A673 (cell line): ENCODE data around the gene MAP3K7CL. TPM values are rescaled to one million over a fixed set of nuclear protein-coding genes. Genes with fewer than 3 reads are reported as not detected.

Experiments used
- BruUV-seq: library from RNA; stranded (reverse); fragments of 400-500 nt; replicated peaks from 2 replicates; lab custom pipeline; 2021; lab: Mats Ljungman, UMichigan
- CTCF ChIA-PET: fragments of 300-600 bp; sonication (Branson Sonifier 250); formaldehyde crosslinking; loops from one replicate; lab custom pipeline; 2022; ENCODE audit warnings: antibody characterized with exemption; lab: Charles Lee
- POLR2A ChIA-PET: fragments of 300-600 bp; sonication (Branson Sonifier 250); formaldehyde crosslinking; loops from one replicate; lab custom pipeline; 2022; ENCODE audit warnings: antibody characterized with exemption; ENCODE audit not compliant: low non-redundant PET; lab: Charles Lee
- DNase-seq: peaks from one replicate; pipeline ENCODE4 v3.0.0-alpha.2; 2015; ENCODE audit warnings: low spot score
- H3K27ac ChIP-seq: fragments of 200-600 bp; sonication (generic); 2 replicates; pipeline ENCODE4 v1.5.1; 2016; ENCODE audit warnings: mixed run types, low read depth, mild to moderate bottlenecking, mixed read lengths, antibody characterized with exemption, low read length; ENCODE audit not compliant: poor library complexity, severe bottlenecking
- H3K27me3 ChIP-seq: fragments of 200-600 bp; sonication (generic); replicated peaks from 2 replicates; pipeline ENCODE4 v1.6.1; 2017; ENCODE audit warnings: mixed run types, low read depth, mild to moderate bottlenecking, mixed read lengths, antibody characterized with exemption, low read length; ENCODE audit not compliant: insufficient read depth, poor library complexity
- H3K36me3 ChIP-seq: fragments of 200-600 bp; sonication (generic); 2 replicates; pipeline ENCODE4 v1.6.1; 2016; ENCODE audit warnings: mixed run types, mild to moderate bottlenecking, mixed read lengths, antibody characterized with exemption, low read length; ENCODE audit not compliant: insufficient read depth, poor library complexity, severe bottlenecking
- H3K4me1 ChIP-seq: fragments of 200-600 bp; sonication (generic); 2 replicates; pipeline ENCODE4 v1.6.1; 2017; ENCODE audit warnings: mixed run types, mild to moderate bottlenecking, mixed read lengths, antibody characterized with exemption, low read length; ENCODE audit not compliant: insufficient read depth, poor library complexity, severe bottlenecking
- H3K4me3 ChIP-seq: fragments of 200-600 bp; sonication (generic); 2 replicates; pipeline ENCODE4 v1.5.1; 2016; ENCODE audit warnings: low read depth, mixed run types, mild to moderate bottlenecking, mixed read lengths, low read length; ENCODE audit not compliant: poor library complexity, severe bottlenecking
- H3K9me3 ChIP-seq: fragments of 200-600 bp; sonication (generic); 2 replicates; pipeline ENCODE4 v1.6.1; 2016; ENCODE audit warnings: mixed run types, low read depth, mild to moderate bottlenecking, mixed read lengths, antibody characterized with exemption, low read length; ENCODE audit not compliant: poor library complexity, severe bottlenecking
- CTCF ChIP-seq: fragments of 300-800, 200-600 bp; sonication (generic); conservative IDR thresholded peaks from 2 replicates; pipeline ENCODE4 v1.5.1; 2017; ENCODE audit warnings: low read depth, mild to moderate bottlenecking, antibody characterized with exemption, low read length, moderate library complexity, mixed read lengths
- EZH2 ChIP-seq: fragments of 200-600 bp; sonication (generic); IDR thresholded peaks from 2 replicates; pipeline ENCODE4 v1.6.1; 2017; ENCODE audit warnings: borderline replicate concordance, low read depth, mild to moderate bottlenecking, mixed read lengths, antibody characterized with exemption, low read length; ENCODE audit not compliant: poor library complexity, severe bottlenecking
- intact Hi-C: fragments of 100-400 bp; cut with micrococcal nuclease; formaldehyde crosslinking; loops from one replicate; pipeline ENCODE4 v1.10.0; 2022; ENCODE audit not compliant: unreplicated experiment
- total RNA-seq: library from RNA; stranded (reverse); gene quantifications from 2 replicates; pipeline ENCODE4 v1.2.3, GENCODE V29; 2021

MAP3K7CL gene
- total RNA-seq, 1 experiment from 2014 or later: 2.2 TPM

DNA sequence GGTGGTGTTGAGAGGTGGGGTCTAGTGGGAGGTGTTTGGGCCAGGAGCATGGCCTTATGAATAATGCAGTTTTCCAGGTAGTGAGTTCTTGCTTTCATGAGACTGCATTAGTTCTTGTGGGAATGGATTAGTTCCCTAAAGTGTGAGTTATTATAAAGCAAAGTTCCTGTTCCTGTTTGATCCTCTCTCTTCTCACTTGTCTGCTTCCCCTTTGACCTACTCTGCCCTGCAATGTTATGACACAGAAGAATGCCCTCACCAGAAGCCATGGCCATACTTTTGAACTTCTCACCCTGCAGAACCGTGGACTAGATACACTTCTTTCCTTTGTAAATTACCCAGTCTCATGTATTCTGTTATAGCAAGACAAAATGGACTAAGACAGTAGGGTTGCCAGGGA is 53.6 kb downstream of the MAP3K7CL start:
- CTCF ChIA-PET: no interaction called here
- DNase-seq: no peak

GRCh38 chr21:29185172-29185571 is 54.7 kb downstream of the MAP3K7CL start:
- BruUV-seq: no TSS peak
- H3K4me1 ChIP-seq: peaks cover 8% of the 10 kb centered on the region
- no peak overlapping the region for H3K4me3 ChIP-seq
- no peak overlapping the region for H3K27ac ChIP-seq
- no peaks in the 10 kb centered on the region for H3K27me3 ChIP-seq
- no peaks in the 10 kb centered on the region for H3K9me3 ChIP-seq
- no peaks in the 10 kb centered on the region for H3K36me3 ChIP-seq
- TF ChIP-seq EZH2 (no peak), CTCF (no peak)
- CTCF ChIA-PET: no interaction called here
- POLR2A ChIA-PET: no interaction called here
- no peak for DNase-seq
- intact Hi-C loops: no loop called here

More for the DNA sequence above, 53.6 kb downstream of the MAP3K7CL start:
- Histone ChIP-seq H3K4me1 (peaks cover 8% of the 10 kb centered on the region), H3K9me3 (no peaks in the 10 kb centered on the region), H3K36me3 (no peaks in the 10 kb centered on the region), H3K27ac (no peak overlapping the region), H3K4me3 (no peak overlapping the region), H3K27me3 (no peaks in the 10 kb centered on the region)
- POLR2A ChIA-PET: no interaction called here
- intact Hi-C loops: no loop called here
- no peak for TF ChIP-seq EZH2
- TF ChIP-seq CTCF: no peak
- BruUV-seq: no TSS peak

- Histone ChIP-seq H3K9me3 (no peaks in the 10 kb centered on the region), H3K4me1 (peaks cover 8% of the 10 kb centered on the region), H3K4me3 (no peak overlapping the region), H3K27ac (no peak overlapping the region), H3K36me3 (no peaks in the 10 kb centered on the region), H3K27me3 (no peaks in the 10 kb centered on the region)
- ChIA-PET CTCF (no interaction called here), POLR2A (no interaction called here)
- DNase-seq: no peak
- no peak for TF ChIP-seq CTCF
- TF ChIP-seq EZH2: no peak
- no TSS peak for BruUV-seq
- intact Hi-C loops: no loop called here
Measured at GRCh38 chr21:29185633-29186032, 55.2 kb downstream of the MAP3K7CL start.
